ENCODE measurements around the gene CHDH. TPM values are rescaled to one million over a fixed set of nuclear protein-coding genes. Genes with fewer than 3 reads are reported as not detected.

CHDH gene
- total and polyA plus RNA-seq, 11 donors: 0.69 to 13.2 (median 4.9) TPM

- no peaks in the 10 kb centered on the region for H3K4me1 ChIP-seq
- DNase-seq (no peak), ATAC-seq (peak in 1 of 4 donors; percentile 5)
- TF ChIP-seq CTCF (IDR thresholded peaks at IDR 0.05): no peak
- no peak for TF ChIP-seq POLR2A (IDR thresholded peaks at IDR 0.05)
- WGBS, 4 donors: 81 to 83% (median 82%) methylated on average over 13 to 14 of the region's 14 CpGs
- no peak overlapping the region for H3K4me3 ChIP-seq
- no peaks in the 10 kb centered on the region for H3K36me3 ChIP-seq
- no peak overlapping the region for H3K27ac ChIP-seq
- H3K9me3 ChIP-seq: no peaks in the 10 kb centered on the region
- no peaks in the 10 kb centered on the region for H3K27me3 ChIP-seq
- intact Hi-C loops (cut with DNase I): no loop called here
These were observed 27.7 kb downstream of the CHDH start for GRCh38 chr3:53818221-53819162.

GRCh38 chr3:53817809-53818208 is 28.4 kb downstream of the CHDH start:
- no peaks in the 10 kb centered on the region for H3K27me3 ChIP-seq
- no peak for DNase-seq
- no peak for ATAC-seq
- no peaks in the 10 kb centered on the region for H3K9me3 ChIP-seq
- WGBS, 4 donors: 65 to 77% (median 71%) methylated on average over 13 to 17 of the region's 17 CpGs
- H3K4me3 ChIP-seq: no peak overlapping the region
- no peaks in the 10 kb centered on the region for H3K36me3 ChIP-seq
- no peak overlapping the region for H3K27ac ChIP-seq
- TF ChIP-seq POLR2A (IDR thresholded peaks at IDR 0.05): no peak
- no peak for TF ChIP-seq CTCF (IDR thresholded peaks at IDR 0.05)
- H3K4me1 ChIP-seq: no peaks in the 10 kb centered on the region
- intact Hi-C loops (cut with DNase I): no loop called here

- 83 to 93% (median 88%) methylated on average over 6 of the region's 6 CpGs for WGBS, 4 donors
- TF ChIP-seq CTCF (IDR thresholded peaks at IDR 0.05) (no peak), POLR2A (IDR thresholded peaks at IDR 0.05) (no peak)
These were observed 29.0 kb downstream of the CHDH start for GRCh38 chr3:53817211-53817610.

GRCh38 chr3:53816425-53816824 is 29.8 kb downstream of the CHDH start:
- 78 to 87% (median 83%) methylated on average over 4 of the region's 4 CpGs for WGBS, 4 donors
- H3K4me1 ChIP-seq: no peaks in the 10 kb centered on the region
- intact Hi-C loops (cut with DNase I): no loop called here

More at GRCh38 chr3:53817211-53817610, 29.0 kb downstream of the CHDH start:
- intact Hi-C loops (cut with DNase I): no loop called here
- Histone ChIP-seq H3K27me3 (no peaks in the 10 kb centered on the region), H3K4me1 (no peaks in the 10 kb centered on the region), H3K9me3 (no peaks in the 10 kb centered on the region), H3K4me3 (no peak overlapping the region), H3K36me3 (no peaks in the 10 kb centered on the region), H3K27ac (no peak overlapping the region)
- DNase-seq (no peak), ATAC-seq (no peak)

More at GRCh38 chr3:53816425-53816824, 29.8 kb downstream of the CHDH start:
- TF ChIP-seq CTCF (IDR thresholded peaks at IDR 0.05) (no peak), POLR2A (IDR thresholded peaks at IDR 0.05) (no peak)
- Histone ChIP-seq H3K36me3 (no peaks in the 10 kb centered on the region), H3K27ac (no peak overlapping the region), H3K9me3 (no peaks in the 10 kb centered on the region), H3K27me3 (no peaks in the 10 kb centered on the region), H3K4me3 (no peak overlapping the region)
- ATAC-seq (no peak), DNase-seq (no peak)

Data from heart left ventricle (tissue), 16 donors.